HG03439 (cell line): Measurements from ENCODE around the gene INSRR.

Experiments used
- ATAC-seq: cut with Tn5 transposase; IDR thresholded peaks from one replicate; pipeline ENCODE4 v1.9.1; 2021; ENCODE audit warnings: mild to moderate bottlenecking, moderate library complexity; ENCODE audit not compliant: unreplicated experiment

The INSRR gene

DNA sequence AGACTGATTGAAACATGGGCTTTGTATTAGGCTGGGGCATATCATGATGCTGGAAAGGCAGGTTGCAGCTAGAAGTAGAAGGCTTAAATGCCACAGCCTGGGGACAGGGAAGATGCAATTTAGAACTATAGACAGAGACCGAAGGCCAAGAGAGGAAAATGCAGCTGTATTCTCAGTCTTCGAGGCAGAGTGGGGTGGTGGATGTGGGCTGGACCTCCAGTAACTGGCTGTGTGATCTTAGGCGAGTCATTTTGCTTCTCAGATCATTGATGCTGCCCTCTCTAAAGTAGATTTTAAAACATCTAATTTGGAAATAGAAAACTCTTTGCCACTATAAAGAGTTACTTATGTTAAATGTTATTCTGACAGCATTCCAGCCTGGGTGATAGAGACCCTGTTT, 24.6 kb downstream of the INSRR start:
- ATAC-seq = no peak

DNA sequence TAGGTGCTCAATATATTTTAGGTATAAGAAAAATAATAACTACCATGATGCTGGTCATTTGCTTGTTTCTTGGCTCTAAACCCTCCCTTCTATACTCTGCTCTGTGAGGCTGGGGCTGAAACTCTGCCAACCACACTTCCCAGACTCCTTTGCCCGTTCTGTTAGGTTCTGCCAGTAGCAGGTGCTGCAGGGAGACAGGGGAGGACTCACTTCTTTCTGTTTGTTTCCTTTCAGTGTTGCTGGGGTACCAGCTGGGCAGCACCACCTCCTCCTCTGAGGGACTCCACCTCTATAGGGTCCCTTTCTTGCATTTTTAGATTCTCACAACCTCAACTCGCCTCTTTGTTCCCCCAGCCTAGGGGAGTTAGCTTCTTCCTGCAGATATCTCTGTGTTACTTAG, 25.3 kb downstream of the INSRR start:
- ATAC-seq = no peak

DNA sequence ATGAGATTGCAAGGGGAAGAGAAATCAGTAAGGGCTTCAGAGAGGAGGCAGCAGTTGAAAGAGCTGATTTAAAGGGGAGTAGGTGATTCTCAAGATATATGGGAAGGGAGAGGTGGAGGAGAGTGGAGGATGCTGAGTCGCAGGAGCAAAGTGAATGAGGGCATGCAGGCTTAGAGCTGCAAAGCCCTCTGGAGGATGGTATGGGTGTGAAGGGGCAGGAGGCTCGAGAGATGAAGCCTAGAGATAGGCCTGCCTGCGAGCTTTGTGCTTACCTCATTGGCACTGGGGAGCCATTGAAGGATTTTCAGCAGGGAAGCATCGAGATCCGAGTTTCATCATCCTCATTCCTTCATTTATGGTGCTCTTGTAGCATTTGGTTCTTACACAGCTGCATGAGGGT, 26.5 kb downstream of the INSRR start:
- no peak for ATAC-seq

DNA sequence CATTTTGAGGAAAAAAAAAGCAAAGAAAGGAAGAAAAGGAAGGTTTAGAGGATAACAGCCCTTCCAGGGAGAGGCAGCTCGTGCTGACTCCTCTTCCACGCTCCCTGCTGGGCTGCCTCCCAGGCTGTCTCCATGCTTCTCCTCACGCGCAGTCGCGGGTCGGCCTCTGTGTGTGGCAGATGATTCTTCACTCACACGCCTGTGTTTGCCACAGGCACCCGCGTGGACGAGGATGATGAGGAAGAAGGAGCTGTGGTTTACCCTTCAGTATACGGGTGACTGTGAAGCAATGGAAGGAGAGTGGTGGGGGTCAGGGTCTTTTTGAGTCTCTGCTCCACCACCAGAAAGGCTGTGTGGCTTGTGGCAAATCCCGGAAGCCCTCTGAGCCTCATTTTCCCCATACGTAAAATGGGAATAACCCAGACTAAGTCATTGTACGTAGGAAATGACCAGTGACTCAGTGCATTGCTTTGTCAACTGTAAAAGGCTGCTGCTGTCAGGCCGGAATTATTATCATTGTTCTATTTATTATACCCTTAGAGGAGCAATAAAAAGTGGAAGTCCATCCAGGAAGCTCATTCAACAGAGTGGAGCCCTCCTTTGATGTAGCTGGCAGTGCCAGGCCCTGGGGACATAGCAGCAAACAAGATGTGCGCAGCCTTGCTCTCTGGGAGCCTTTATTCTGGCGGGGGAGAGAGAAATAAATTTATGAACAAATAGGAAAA, 30.4 kb downstream of the INSRR start:
- ATAC-seq = no peak

DNA sequence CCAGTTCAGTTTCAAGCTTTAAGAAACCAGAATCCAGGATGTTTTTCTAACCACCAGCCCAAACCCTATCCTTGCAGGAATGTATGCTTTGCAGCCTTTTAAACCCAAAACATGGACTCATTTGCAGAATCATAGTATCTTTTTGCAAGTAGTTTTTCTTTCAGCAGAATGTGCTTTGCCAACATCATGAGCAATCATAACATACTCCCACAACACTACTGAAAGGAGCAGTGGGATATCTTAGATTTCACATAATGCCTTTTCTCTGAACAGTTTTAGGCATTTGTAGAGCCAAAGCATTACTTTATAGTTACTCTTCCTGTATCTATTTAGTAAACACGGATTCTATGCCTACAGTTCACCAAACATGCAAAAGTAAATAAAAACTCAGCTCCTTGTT, 32.3 kb downstream of the INSRR start:
- ATAC-seq = no peak

DNA sequence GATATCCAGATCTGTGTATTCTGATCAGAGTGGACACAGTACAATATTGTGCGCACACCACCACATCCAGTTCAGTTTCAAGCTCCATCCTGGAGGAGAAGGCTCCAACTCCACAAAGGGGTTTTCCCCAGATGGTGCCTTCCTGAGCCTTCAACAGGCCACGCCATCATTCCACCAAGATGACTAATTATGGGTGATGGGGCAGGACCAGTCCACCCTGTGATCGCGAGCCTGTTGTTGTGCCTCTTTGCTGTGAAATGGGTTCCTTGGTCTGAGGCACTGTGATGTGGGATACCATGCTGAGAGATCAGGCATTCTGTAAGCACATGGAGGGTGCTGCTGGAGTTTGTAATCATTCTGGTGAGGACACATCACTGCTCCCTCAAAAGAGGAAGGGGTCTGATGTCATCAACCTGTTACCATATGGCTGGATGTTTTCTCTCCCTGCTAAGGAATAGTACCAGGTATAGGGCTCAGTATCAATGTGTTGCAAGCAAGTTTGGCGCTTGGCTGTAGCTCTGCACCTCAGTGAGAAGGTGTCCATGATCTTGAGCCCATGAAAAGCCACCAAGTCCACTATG, 35.6 kb downstream of the INSRR start:
- no peak for ATAC-seq

DNA sequence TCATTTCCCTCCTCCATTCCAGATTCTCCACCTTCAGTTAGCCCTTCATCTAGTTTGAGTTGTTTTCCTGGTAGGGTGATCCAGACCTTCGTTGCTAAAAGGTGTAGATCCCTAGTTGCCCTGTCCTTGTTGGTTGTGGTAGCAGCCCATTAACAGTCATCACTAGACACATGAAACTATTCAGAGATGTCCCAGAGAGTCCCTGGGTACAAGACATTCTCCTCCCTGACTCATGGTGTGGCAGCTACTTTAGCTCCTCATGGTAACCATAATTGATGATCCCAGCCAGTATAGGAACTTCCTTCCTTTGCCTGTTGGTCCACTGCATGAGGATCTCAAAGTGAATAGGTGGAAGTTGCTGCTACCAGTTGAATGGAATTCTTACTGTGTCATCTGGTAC, 36.2 kb downstream of the INSRR start:
- ATAC-seq = no peak

DNA sequence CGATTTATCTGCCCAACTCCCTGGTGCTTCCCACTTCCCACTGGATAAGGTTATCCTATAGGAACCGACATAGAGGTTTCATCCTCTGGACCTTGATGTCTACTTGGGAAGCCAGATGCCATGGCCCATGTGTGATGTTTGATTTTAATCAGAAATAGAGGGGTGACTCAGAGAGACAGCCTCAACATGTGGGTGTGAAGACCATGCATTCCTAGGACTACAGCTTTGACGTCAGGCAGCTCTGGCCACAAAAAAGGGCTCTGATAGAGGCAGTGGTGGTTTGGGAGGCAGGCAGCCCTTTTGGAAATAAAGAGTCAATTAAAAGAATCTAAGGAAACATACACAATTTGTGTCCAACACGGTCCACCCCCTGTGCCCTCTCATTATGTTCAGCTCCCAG, 37.1 kb downstream of the INSRR start:
- no peak for ATAC-seq

DNA sequence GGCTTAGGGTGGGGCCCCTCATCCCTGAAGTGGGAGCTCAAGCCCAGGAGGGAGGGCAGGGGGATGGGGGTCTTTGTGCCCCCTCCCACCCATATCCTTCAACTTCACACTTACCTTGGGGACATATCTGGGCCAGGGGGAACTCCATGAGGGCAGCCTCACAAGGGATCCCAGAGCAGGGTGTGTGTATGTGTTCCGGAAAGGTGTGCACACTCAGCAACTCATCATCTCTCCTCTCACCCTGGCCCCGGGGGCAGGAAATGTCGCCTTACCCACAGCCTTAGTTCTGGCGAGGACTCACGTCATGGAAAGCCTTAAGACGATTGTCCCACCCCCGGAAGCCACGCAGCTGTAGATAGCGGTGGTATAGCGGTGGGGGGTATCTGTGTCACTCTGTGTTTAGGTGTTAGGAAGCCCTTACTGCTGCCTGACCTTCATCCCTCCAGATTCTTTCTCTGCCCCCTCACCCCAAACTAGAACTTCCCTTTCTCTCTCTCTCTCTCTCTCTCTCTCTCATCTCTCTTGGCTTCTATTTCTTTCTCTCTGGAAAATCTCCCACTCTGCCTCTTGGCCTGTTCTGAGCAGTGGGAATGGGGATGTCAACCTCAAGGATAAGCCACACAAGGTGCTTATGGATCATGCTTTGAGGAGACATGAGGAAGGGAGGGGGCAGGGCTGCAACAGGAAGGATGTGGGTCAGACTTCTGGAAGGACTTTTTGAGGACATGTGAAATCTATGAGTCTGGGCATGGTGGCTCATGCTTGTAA, 42.2 kb downstream of the INSRR start, which contains the start of gene SH2D2A:
TSS of gene SH2D2A (minus strand) at position 288 of the 768 bp plus-strand sequence. CDS start at position 148, 140 bp downstream.
- ATAC-seq = peak; percentile 74

DNA sequence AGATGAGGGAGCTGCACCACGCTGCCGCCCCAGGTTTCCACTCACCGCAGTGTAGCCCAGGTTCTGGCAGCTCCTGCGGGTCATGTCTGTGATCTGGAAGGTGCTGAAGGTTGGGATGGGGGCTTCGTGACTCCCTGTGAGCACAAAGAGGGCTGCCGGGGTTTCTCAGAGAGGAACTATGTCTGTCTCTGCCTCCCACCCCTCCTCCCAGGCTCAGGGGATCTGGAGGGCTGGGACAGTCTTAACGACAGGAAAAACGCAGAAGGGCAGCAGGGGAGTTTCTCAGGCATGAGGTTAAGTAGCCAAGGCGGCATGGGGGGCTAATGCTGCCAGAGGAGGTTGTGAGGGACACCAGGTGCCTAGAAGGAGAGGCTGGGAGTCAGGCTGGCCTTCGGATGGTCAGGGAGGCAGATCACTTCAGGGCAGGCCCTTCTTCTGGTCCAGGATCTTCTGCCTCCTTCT, 42.9 kb downstream of the INSRR start:
- ATAC-seq = no peak

DNA sequence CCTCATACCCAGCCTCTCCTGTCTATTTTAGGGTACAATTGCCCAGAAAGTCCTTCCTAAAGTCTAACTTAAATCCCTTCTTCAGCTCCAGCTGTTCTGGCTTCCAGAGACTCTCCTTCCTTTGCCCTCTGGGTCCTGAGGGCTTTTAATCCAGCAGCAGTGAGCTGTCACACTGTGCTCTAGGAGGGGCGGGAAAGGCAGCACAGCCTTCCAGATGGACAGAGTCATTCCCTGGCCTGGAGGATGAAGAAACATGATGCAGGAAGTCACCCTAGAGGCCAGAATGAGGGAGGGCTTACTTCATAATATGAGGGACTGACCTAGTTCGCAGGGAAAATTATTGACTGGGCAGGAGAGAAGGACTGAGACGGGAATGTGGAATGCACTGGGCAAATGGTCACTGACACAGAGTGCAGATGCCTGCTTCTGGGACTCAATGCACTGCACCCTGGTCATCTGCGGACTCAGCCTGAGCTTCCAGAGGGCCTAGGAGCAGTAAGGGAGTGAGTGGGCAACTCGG, 43.5 kb downstream of the INSRR start:
- no peak for ATAC-seq

DNA sequence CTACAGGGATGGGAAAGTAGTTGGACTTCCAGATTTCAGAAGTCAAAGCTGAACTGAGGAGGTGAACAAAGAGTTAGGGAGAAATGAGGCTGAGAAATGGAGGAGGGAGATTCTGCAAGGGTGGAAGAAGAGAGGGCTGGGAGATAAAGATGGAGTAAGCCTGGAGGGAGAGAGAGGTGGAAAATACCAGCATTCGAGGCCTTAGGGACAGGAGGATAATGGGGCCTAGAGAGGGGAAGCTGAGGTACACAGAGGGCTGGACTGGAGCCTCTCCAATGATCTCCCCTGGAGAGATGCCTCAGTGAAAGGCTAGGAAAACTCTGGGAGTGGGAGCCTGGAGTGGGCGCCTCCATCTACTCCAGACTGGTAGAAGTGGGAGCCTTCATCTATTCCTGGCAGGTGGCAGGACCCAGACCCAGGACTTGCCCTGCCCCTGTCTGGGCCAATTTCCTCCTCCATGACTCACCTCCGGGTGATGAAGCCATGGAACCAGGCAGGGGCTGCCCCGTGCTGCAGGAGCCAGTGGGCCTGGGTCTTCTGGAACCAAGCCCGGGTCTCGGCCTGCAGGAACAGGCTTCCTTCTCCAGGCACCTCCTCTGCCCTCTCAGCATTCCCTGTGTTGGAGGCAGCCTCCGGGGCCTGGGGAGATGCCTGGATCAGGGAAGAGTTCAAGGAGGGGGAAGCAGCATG, 44.2 kb downstream of the INSRR start:
- ATAC-seq = no peak

DNA sequence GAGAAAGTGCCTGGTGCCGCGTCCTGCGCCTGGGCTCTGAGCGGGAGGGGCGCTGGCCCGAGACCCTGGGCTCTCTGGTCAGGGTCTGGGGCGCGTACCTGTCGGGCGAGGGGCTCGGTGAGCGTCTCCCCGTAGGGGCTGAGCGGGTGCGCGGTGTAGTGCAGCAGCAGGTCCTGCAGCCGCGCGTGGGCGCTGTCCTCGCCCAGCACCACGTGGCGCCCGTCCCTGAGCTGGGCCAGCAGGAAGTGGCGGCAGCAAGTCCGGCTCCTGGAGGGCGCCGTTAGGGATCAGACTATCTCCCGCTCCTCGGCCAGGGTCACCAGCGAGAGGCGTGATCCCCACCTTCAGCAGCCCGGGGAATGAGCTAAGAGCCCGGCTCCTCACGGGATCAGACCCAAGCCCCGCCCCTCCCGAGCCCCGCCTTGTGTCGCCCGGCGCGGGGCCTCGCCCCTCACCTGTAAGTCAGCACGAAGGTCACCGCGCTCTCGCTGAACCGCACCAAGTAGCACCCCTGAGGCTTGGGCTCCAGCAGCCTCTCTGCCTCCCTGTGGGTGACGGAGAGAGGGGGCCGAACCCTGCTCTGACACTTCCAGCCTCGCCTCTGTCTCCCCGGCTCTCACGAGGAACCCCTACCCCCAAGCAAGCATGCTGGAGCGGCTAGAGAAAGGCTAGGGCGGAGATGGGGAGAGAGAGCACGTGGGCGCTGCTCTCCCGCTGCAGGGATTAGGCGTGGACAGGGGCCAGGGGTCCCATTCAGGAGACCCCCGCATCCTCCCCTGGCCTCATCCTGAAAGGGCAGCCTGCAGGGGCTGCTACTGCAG, 45.0 kb downstream of the INSRR start:
- ATAC-seq = no peak

DNA sequence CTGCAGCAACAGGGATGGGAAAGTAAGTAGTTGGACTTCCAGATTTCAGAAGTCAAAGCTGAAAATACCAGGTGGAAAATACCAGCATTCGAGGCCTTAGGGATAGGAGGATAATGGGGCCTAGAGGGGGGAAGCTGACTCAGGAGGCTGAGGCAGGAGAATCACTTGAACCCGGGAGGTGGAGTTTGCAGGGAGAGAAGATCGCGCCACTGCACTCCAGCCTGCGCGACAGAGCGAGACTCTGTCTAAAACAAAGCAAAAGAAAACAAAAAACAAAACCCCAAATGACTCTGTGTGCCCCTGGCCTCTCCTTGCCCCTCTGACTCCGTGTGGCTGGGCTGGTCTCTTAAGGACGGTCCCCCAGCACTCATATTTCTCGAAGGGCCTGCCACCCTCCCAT, 45.6 kb downstream of the INSRR start:
- no peak for ATAC-seq

DNA sequence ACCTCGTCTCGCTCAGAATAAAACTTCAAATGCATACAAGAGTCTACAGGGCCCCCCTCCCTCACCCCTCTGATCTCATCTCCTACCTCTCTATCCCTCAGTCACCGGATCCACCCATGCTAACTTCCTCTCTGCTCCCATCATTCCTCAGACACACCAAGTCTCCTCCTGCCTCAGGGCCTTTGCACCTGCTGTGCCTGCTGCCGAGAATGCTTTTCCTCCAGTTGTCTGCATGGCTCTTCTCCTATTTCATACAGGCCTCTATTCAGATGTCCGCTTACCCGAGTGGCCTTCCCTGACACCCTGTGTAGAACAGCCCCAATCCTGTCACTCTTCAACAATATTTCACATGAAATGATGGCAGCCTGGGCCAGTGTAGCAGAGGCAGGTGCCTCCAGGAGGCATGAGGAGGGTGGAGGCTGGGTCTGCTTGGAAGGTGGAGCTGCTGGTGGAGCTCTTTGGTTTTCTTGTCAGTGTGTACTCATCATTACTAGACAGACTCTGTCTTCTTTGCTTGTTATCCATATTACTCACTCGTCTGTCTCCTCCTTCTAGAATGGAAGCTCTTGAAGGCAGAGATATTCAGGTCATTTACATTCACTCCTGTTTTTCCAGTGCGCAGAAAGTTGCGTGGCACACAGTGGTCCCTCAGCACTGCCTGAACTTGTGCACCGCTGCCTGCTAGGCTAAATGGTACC, 46.5 kb downstream of the INSRR start:
- no peak for ATAC-seq

DNA sequence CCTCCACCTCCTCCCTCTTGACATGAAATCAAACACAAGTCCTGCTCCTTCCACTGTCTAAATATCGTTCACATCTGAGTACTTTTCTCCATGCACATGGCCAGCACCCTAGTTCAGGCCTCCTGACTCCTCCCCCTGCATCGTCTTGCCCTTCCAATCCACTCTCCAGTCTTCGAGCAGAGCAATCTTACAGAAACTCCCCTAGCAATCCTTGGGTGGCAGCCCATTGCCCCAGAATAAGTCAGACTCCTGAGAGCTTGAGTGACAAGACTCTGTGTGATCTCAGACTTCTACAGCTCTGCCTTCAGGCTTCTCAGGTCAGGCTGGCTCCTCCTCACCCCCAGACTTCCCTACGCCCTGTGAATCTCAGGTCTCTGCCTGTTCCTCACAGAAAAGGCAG, 47.7 kb downstream of the INSRR start:
- no peak for ATAC-seq

DNA sequence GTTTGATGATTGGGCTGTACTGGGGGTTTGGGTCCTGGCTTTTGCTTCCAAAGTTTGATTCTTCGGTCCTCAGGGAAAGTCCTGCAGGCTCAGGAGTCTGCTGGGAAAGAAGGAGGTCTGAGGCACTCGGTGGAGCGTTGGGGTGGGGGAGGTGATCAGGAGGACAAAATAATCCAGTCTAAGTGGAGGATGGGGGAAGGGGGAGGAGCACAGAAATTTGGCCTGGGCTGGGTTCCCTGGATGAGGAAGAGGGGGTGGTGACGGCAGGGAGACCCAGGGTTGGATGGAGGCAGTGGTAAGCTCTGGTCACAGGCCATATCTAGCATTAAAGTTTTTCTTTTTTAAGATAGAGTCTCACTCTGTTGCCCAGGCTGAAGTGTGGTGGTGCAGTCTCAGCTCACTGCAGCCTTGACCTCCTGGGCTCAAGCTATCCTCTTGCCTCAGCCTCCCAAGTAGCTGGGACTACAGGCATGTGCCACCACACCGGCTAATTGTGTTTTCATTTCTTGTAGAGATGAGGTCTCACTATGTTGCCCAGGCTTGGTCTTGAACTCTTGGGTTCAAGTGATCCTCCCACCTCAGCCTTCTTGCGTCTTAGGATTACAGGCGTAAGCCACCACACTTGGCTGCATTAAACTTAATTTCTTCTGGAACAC, 49.1 kb downstream of the INSRR start:
- no peak for ATAC-seq

DNA sequence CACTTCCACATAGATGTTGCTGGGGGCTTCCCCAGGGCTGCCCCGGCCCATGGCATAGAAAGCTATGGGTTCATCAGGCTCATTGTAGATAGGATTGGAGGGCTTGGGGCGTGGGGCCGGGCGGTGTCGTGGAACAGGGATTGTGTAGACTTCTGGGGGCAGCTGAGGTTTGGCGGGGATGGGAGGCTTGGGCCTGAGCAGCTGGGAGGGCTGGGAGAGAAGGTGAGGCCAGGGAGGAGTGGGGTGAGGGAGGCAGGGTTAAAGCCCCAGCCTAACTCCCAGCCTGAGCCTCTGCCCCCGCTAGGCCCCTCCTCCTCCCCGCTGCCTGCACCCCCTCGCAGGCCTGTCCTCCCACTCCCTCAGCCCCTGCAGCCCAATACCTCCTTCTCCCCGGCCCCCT, 49.6 kb downstream of the INSRR start:
- no peak for ATAC-seq
